ENCODE results near the gene ERAS.

ERAS gene

GRCh38 chrX:48823053-48823452 lies 3.3 kb upstream of the ERAS start:
- no peak for TF ChIP-seq REST (IDR thresholded peaks at IDR 0.05; ENCODE audit: low read depth)
- no peak for TF ChIP-seq TCF12 (IDR thresholded peaks at IDR 0.05; ENCODE audit: low read depth)
- TF ChIP-seq TAF1 (IDR thresholded peaks at IDR 0.05; ENCODE audit: low read depth) = no peak
- no peak for TF ChIP-seq EGR1 (IDR thresholded peaks at IDR 0.05)
- TF ChIP-seq TEAD4 (IDR thresholded peaks at IDR 0.05) = no peak
- no peak for TF ChIP-seq FOXM1 (IDR thresholded peaks at IDR 0.05; ENCODE audit: borderline replicate concordance, low read depth)
- TF ChIP-seq EP300 (IDR thresholded peaks at IDR 0.05; ENCODE audit: borderline replicate concordance) = no peak
- TF ChIP-seq NFIC (IDR thresholded peaks at IDR 0.05) = no peak

GRCh38 chrX:48824066-48824465 lies 2.2 kb upstream of the ERAS start:
- TF ChIP-seq MAX (IDR thresholded peaks at IDR 0.05) = no peak
- TF ChIP-seq CREB1 (IDR thresholded peaks at IDR 0.05; ENCODE audit: low read depth) = no peak
- TF ChIP-seq RAD21 (IDR thresholded peaks at IDR 0.05; ENCODE audit: low read depth) = no peak
- TF ChIP-seq EGR1 (IDR thresholded peaks at IDR 0.05) = no peak
- no peak for TF ChIP-seq CEBPB (IDR thresholded peaks at IDR 0.05)
- TF ChIP-seq ZBTB7A (IDR thresholded peaks at IDR 0.05; ENCODE audit: low read depth) = no peak
- no peak for TF ChIP-seq NFIC (IDR thresholded peaks at IDR 0.05)
- TF ChIP-seq TCF12 (IDR thresholded peaks at IDR 0.05; ENCODE audit: low read depth) = no peak
- TF ChIP-seq REST (IDR thresholded peaks at IDR 0.05; ENCODE audit: low read depth) = no peak
- TF ChIP-seq USF1 (IDR thresholded peaks at IDR 0.05) = no peak
- TF ChIP-seq EP300 (IDR thresholded peaks at IDR 0.05; ENCODE audit: borderline replicate concordance) = no peak
- TF ChIP-seq TEAD4 (IDR thresholded peaks at IDR 0.05) = no peak
- TF ChIP-seq YY1 (IDR thresholded peaks at IDR 0.05; ENCODE audit: low read depth) = no peak
- no peak for TF ChIP-seq FOXM1 (IDR thresholded peaks at IDR 0.05; ENCODE audit: borderline replicate concordance, low read depth)
- no peak for TF ChIP-seq TAF1 (IDR thresholded peaks at IDR 0.05; ENCODE audit: low read depth)

DNA sequence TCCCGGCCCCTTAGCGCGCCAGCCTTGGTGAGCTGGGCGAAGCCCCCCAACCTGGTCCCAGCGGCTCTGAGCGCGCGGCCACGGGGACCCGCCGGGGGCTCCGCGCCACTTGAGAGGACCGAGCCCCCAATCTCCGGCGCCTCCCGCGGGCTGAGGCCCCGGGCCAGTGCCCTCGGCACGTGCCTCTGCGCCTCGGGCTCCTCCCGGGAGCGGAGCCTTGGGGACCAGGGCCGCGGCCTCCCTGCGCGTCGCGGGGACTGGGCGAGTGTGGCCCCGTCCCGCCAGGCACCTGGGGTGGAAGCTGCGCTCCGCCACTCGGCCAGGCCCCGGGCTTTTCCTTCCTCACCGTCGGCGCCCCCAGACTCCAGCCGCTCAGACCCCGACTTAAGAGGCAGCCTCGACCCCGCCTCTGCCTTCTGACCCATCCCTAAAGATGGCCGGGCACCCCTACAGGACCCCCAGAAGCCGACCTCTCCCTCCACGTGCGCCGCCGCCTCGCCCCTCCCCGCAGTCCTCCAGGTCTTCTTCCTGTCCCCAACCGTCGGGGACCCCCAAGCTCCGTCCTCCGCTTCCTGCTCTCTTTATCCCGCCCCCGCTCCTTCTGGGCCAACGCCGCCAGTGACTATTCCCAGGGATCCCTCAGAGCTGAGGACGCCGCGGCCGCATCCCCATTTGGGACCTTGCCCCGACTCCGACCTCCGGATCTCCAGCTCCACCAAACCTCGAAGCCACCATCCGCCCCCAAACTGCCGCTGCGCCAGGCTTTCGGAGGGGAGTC lies 752 bp downstream of the ERAS start:
- TF ChIP-seq MAX (IDR thresholded peaks at IDR 0.05) (no peak), RAD21 (IDR thresholded peaks at IDR 0.05; ENCODE audit: low read depth) (no peak), CREB1 (IDR thresholded peaks at IDR 0.05; ENCODE audit: low read depth) (no peak), YY1 (IDR thresholded peaks at IDR 0.05; ENCODE audit: low read depth) (no peak), TEAD4 (IDR thresholded peaks at IDR 0.05) (no peak), EP300 (IDR thresholded peaks at IDR 0.05; ENCODE audit: borderline replicate concordance) (no peak), REST (IDR thresholded peaks at IDR 0.05; ENCODE audit: low read depth) (no peak), TAF1 (IDR thresholded peaks at IDR 0.05; ENCODE audit: low read depth) (no peak), TCF12 (IDR thresholded peaks at IDR 0.05; ENCODE audit: low read depth) (no peak), ZBTB7A (IDR thresholded peaks at IDR 0.05; ENCODE audit: low read depth) (no peak), NFIC (IDR thresholded peaks at IDR 0.05) (no peak)

DNA sequence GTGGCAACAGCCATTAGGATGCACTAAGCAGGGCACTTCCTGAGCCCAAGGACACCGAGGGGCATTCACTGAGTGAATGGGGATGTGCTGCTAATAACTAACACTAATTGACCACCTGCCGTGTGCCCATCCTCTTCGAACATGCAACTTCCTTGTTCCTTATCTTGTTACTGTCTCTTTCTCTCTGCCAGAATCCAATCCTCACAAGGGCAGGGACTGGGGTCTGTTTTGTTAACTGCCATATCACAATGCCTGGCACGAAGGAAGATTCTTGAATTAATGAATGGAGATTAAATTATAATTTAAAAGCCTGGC lies 1.3 kb downstream of the ERAS start:
- TF ChIP-seq EP300 (IDR thresholded peaks at IDR 0.05; ENCODE audit: borderline replicate concordance) (no peak), REST (IDR thresholded peaks at IDR 0.05; ENCODE audit: low read depth) (no peak), NFIC (IDR thresholded peaks at IDR 0.05) (no peak), TEAD4 (IDR thresholded peaks at IDR 0.05) (no peak), MAX (IDR thresholded peaks at IDR 0.05) (no peak), USF1 (IDR thresholded peaks at IDR 0.05) (no peak), TAF1 (IDR thresholded peaks at IDR 0.05; ENCODE audit: low read depth) (no peak), ZBTB7A (IDR thresholded peaks at IDR 0.05; ENCODE audit: low read depth) (no peak), YY1 (IDR thresholded peaks at IDR 0.05; ENCODE audit: low read depth) (no peak), CEBPB (IDR thresholded peaks at IDR 0.05) (no peak), RAD21 (IDR thresholded peaks at IDR 0.05; ENCODE audit: low read depth) (no peak)
